Body of pancreas (tissue), 4 donors: ENCODE data around the gene AAGAB.
"Not testable (repeated sequence)": the region's sequence is repeated elsewhere in the genome, so short reads cannot be mapped to it uniquely, and the experiment has no call there.

Experiments
- POLR2A ChIP-seq, 3 donors: fragments of 450-650 bp; IDR thresholded peaks; one replicate each; pipeline ENCODE4 v1.6.1; 2016; ENCODE audit warnings: antibody characterized with exemption in 3 of 3, mild to moderate bottlenecking in 2 of 3
- TF ChIP-seq, protein P1 (sequence below), 7 experiments: fragments of 450-650 bp in 4 of 7; fragments of 200-600 bp in 3 of 7; sonication (generic) in 3 of 7; IDR thresholded peaks; one replicate each; pipeline ENCODE4 v1.5.1; 2016 to 2019; ENCODE audit warnings: antibody characterized with exemption in 7 of 7

DNA sequence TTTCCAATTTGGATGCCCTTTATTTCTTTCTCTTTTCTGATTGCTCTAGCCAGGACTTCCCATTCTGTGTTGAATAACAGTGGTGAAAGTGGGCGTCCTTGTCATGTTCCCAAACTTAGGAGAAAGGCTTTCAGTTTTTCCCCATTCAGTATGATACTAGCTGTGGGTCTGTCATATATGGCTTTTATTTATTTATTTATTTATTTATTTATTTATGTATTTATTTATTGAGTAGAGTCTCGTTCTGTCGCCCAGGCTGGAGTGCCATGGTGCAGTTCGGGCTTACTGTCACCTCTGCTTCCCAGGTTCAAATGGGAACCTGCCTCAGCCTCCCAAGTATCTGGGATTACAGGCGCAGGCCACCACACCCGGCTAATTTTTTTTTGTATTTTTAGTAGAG is 31.9 kb upstream of the AAGAB start:
- TF ChIP-seq POLR2A (IDR thresholded peaks at IDR 0.05), result not testable (repeated sequence)
- TF ChIP-seq, protein P1, sequence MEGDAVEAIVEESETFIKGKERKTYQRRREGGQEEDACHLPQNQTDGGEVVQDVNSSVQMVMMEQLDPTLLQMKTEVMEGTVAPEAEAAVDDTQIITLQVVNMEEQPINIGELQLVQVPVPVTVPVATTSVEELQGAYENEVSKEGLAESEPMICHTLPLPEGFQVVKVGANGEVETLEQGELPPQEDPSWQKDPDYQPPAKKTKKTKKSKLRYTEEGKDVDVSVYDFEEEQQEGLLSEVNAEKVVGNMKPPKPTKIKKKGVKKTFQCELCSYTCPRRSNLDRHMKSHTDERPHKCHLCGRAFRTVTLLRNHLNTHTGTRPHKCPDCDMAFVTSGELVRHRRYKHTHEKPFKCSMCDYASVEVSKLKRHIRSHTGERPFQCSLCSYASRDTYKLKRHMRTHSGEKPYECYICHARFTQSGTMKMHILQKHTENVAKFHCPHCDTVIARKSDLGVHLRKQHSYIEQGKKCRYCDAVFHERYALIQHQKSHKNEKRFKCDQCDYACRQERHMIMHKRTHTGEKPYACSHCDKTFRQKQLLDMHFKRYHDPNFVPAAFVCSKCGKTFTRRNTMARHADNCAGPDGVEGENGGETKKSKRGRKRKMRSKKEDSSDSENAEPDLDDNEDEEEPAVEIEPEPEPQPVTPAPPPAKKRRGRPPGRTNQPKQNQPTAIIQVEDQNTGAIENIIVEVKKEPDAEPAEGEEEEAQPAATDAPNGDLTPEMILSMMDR (IDR thresholded peaks at IDR 0.05), result not testable (repeated sequence)
